ENCODE data around the gene ANKRD13B. TPM values are rescaled to one million over a fixed set of nuclear protein-coding genes. Genes with fewer than 3 reads are reported as not detected.

Gene ANKRD13B
- polyA plus RNA-seq, 1 donor (not counting 4 experiments of a cell fraction or from before 2014, with no cell fraction given), result 3.7 TPM

DNA sequence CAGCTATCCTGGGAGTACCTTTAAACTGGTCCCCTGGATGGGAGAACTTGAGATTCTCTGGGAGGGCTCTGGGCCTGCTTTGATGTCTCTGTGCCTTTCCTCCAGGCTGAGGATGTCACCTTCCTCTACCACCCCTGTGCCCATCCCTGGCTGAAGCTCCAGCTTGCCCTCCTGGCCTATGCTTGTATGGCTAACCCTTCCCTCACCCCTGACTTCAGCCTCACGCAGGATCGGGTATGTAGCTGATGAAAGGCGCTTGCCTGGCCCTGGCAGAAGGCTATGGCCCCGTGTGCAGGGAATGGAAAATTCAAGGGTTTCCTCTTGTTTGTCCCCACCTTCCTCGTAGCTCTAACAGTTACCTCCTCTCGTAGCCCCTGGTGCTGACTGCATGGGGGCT lies 21.4 kb upstream of the ANKRD13B start:
- TF ChIP-seq CTCF (optimal IDR thresholded peaks at IDR 0.05 in 1 of 3, IDR thresholded peaks at IDR 0.05 in 1 of 3, conservative IDR thresholded peaks at IDR 0.05 in 1 of 3; ENCODE audit: extremely low read depth in 1 of 3, insufficient read depth in 2 of 3, low read length in 3 of 3), result no peak
- Histone ChIP-seq H3K27me3 (ENCODE audit: control insufficient read depth, extremely low read depth, insufficient read depth, low read length) (no peaks in the 10 kb centered on the region), H3K9ac (ENCODE audit: control insufficient read depth, extremely low read depth, insufficient read depth, low read length) (no peak overlapping the region), H3K4me3 (ENCODE audit: control insufficient read depth in 2 of 3, extremely low read depth in 1 of 3, insufficient read depth in 2 of 3, low read depth in 1 of 3, low read length in 3 of 3) (no peak overlapping the region), H3K9me1 (ENCODE audit: control insufficient read depth, extremely low read depth, insufficient read depth, low read length) (no peaks in the 10 kb centered on the region), H3K27ac (ENCODE audit: control insufficient read depth, insufficient read depth, low read length) (no peak overlapping the region), H3K36me3 (ENCODE audit: control insufficient read depth in 2 of 2, extremely low read depth in 1 of 2, insufficient read depth in 2 of 2, low read length in 2 of 2) (peaks cover 2 to 25% of the 10 kb centered on the region in 2 experiments), H3K4me2 (ENCODE audit: control insufficient read depth, extremely low read depth, insufficient read depth, low read depth, low read length) (no peak overlapping the region), H4K20me1 (ENCODE audit: control insufficient read depth, extremely low read depth, insufficient read depth, low read length) (peaks cover 5% of the 10 kb centered on the region), H3K4me1 (ENCODE audit: control insufficient read depth, extremely low read depth, insufficient read depth, low read length) (peaks cover 10% of the 10 kb centered on the region), H2AFZ (ENCODE audit: control insufficient read depth, low read length) (no peak overlapping the region), H3K79me2 (ENCODE audit: control insufficient read depth, insufficient read depth, low read length) (no peaks in the 10 kb centered on the region), H3K9me3 (ENCODE audit: control insufficient read depth, low read depth, low read length) (no peaks in the 10 kb centered on the region)
- DNase-seq (ENCODE audit: low read depth, low spot score) (no peak), FAIRE-seq (no peak)
- dilution Hi-C loops (cut with MboI; ENCODE audit: extremely low pct_ligation_motif_present, low sequenced_read_pairs), result no loop called here

DNA sequence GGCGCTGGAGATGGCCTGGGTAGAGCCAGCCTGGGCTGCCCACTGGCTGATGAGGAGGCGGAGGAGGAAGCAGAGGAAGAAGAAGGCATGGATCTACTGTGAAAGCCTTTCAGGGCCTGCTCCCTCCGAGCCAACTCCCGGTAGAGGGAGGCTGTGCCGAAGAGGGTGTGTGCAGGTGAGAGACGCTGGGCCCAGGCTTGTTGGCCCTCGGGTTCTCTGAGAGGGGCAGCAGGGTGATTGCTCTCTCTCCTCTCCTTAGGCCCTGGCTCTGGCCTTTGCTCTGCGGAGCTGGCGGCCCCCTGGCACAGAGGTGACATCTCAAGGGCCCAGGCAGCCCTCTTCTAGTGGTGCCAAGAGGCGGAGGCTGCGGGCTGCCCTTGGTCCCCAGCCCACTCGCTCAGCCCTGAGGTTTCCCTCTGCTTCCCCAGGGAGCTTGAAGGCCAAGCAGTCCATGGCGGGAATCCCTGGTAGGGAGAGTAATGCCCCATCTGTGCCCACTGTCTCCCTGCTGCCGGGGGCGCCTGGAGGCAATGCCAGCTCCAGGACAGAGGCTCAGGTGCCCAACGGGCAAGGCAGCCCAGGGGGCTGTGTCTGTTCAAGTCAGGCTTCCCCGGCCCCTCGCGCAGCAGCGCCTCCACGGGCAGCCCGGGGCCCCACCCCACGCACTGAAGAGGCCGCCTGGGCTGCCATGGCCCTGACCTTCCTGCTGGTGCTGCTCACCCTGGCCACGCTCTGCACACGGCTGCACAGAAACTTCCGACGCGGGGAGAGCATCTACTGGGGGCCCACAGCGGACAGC lies 20.9 kb upstream of the ANKRD13B start:
- TF ChIP-seq CTCF (optimal IDR thresholded peaks at IDR 0.05 in 1 of 3, IDR thresholded peaks at IDR 0.05 in 1 of 3, conservative IDR thresholded peaks at IDR 0.05 in 1 of 3; ENCODE audit: extremely low read depth in 1 of 3, insufficient read depth in 2 of 3, low read length in 3 of 3), result no peak
- TF ChIP-seq EZH2 (IDR thresholded peaks at IDR 0.05; ENCODE audit: low read length), result no peak
- dilution Hi-C loops (cut with MboI; ENCODE audit: extremely low pct_ligation_motif_present, low sequenced_read_pairs), result no loop called here
- Histone ChIP-seq H3K79me2 (ENCODE audit: control insufficient read depth, insufficient read depth, low read length) (no peaks in the 10 kb centered on the region), H4K20me1 (ENCODE audit: control insufficient read depth, extremely low read depth, insufficient read depth, low read length) (peaks cover 5% of the 10 kb centered on the region), H3K4me1 (ENCODE audit: control insufficient read depth, extremely low read depth, insufficient read depth, low read length) (peaks cover 10% of the 10 kb centered on the region), H3K4me3 (ENCODE audit: control insufficient read depth in 2 of 3, extremely low read depth in 1 of 3, insufficient read depth in 2 of 3, low read depth in 1 of 3, low read length in 3 of 3) (no peak overlapping the region), H3K9ac (ENCODE audit: control insufficient read depth, extremely low read depth, insufficient read depth, low read length) (no peak overlapping the region), H3K36me3 (ENCODE audit: control insufficient read depth in 2 of 2, extremely low read depth in 1 of 2, insufficient read depth in 2 of 2, low read length in 2 of 2) (peaks cover 8 to 29% of the 10 kb centered on the region in 2 experiments), H3K27me3 (ENCODE audit: control insufficient read depth, extremely low read depth, insufficient read depth, low read length) (no peaks in the 10 kb centered on the region), H2AFZ (ENCODE audit: control insufficient read depth, low read length) (no peak overlapping the region), H3K9me3 (ENCODE audit: control insufficient read depth, low read depth, low read length) (no peaks in the 10 kb centered on the region), H3K9me1 (ENCODE audit: control insufficient read depth, extremely low read depth, insufficient read depth, low read length) (no peaks in the 10 kb centered on the region), H3K27ac (ENCODE audit: control insufficient read depth, insufficient read depth, low read length) (no peak overlapping the region), H3K4me2 (ENCODE audit: control insufficient read depth, extremely low read depth, insufficient read depth, low read depth, low read length) (no peak overlapping the region)
- DNase-seq (ENCODE audit: low read depth, low spot score) (no peak), FAIRE-seq (no peak)
